Neural cell (in vitro differentiated cells): Measurements from ENCODE around the gene SIAE. TPM values are rescaled to one million over a fixed set of nuclear protein-coding genes. Genes with fewer than 3 reads are reported as not detected.

Source experiments
- H2AFZ ChIP-seq: fragments of 200-600, 300-800 bp; sonication (generic), shearing (Covaris generic); 2 replicates; pipeline ENCODE4 v1.6.0; 2014; ENCODE audit warnings: low read depth, mild to moderate bottlenecking, antibody characterized with exemption, low read length, moderate library complexity
- H3F3A ChIP-seq: fragments of 200-600 bp; shearing (Covaris generic); 2 replicates; pipeline ENCODE4 v1.6.1; 2016; ENCODE audit warnings: mild to moderate bottlenecking, moderate library complexity, mixed read lengths, antibody characterized with exemption, low read length; ENCODE audit not compliant: insufficient read depth, poor library complexity, severe bottlenecking
- H3K27ac ChIP-seq: fragments of 200-600, 300-800 bp; sonication (generic), shearing (Covaris generic); 2 replicates; pipeline ENCODE4 v1.5.1; 2014; ENCODE audit warnings: mild to moderate bottlenecking, low read length, moderate library complexity
- H3K27me3 ChIP-seq: fragments of 300-800, 200-600 bp; sonication (generic), shearing (Covaris generic); 2 replicates; pipeline ENCODE4 v1.6.0; 2014; ENCODE audit warnings: mild to moderate bottlenecking, low read depth, low read length, moderate library complexity; ENCODE audit not compliant: insufficient read depth
- H3K36me3 ChIP-seq: fragments of 300-800, 200-600 bp; sonication (generic), shearing (Covaris generic); 2 replicates; pipeline ENCODE4 v1.5.1; 2014; ENCODE audit warnings: mild to moderate bottlenecking, antibody characterized with exemption, low read length, moderate library complexity; ENCODE audit not compliant: insufficient read depth
- H3K4me2 ChIP-seq: fragments of 300-800, 200-600 bp; sonication (generic), shearing (Covaris generic); 2 replicates; pipeline ENCODE4 v1.6.0; 2014; ENCODE audit warnings: mild to moderate bottlenecking, low read length
- H3K4me3 ChIP-seq: fragments of 300-800, 200-600 bp; sonication (generic), shearing (Covaris generic); 2 replicates; pipeline ENCODE4 v1.5.1; 2014; ENCODE audit warnings: mild to moderate bottlenecking, low read length, moderate library complexity
- H3K79me2 ChIP-seq: fragments of 200-600 bp; shearing (Covaris generic); replicated peaks from 2 replicates; pipeline ENCODE4 v1.6.0; 2014; ENCODE audit warnings: mild to moderate bottlenecking, low read length, moderate library complexity; ENCODE audit not compliant: insufficient read depth
- H3K9ac ChIP-seq: fragments of 300-800, 200-600 bp; sonication (generic), shearing (Covaris generic); 2 replicates; pipeline ENCODE4 v1.6.1; 2016; ENCODE audit warnings: mild to moderate bottlenecking, low read length, mixed read lengths
- H3K9me2 ChIP-seq: fragments of 200-600 bp; shearing (Covaris generic); 2 replicates; pipeline ENCODE4 v1.6.1; 2016; ENCODE audit warnings: mild to moderate bottlenecking, low read length, mixed read lengths; ENCODE audit not compliant: insufficient read depth
- H3K9me3 ChIP-seq: fragments of 200-600, 300-800 bp; sonication (generic), shearing (Covaris generic); 2 replicates; pipeline ENCODE4 v1.6.1; 2016; ENCODE audit warnings: mild to moderate bottlenecking, mixed run types, low read length, moderate library complexity, mixed read lengths
- H4K20me1 ChIP-seq: fragments of 200-600 bp; shearing (Covaris generic); 2 replicates; pipeline ENCODE4 v1.6.1; 2016; ENCODE audit warnings: mild to moderate bottlenecking, mixed run types; ENCODE audit not compliant: insufficient read depth
- EP300 ChIP-seq: fragments of 450-650 bp; conservative IDR thresholded peaks from 2 replicates; pipeline ENCODE4 v1.6.1; 2014; ENCODE audit warnings: antibody characterized with exemption, mild to moderate bottlenecking, moderate library complexity; ENCODE audit not compliant: poor library complexity, severe bottlenecking
- EZH2 ChIP-seq: fragments of 200-600, 300-800 bp; shearing (Covaris generic), sonication (generic); IDR thresholded peaks from 2 replicates; pipeline ENCODE4 v1.6.1; 2014; ENCODE audit warnings: antibody characterized with exemption, low read length, borderline replicate concordance, mild to moderate bottlenecking; ENCODE audit not compliant: insufficient read depth, poor library complexity, severe bottlenecking
- MXI1 ChIP-seq: fragments of 450-650 bp; conservative IDR thresholded peaks from 2 replicates; pipeline ENCODE4 v1.6.1; 2014; ENCODE audit warnings: antibody characterized with exemption, mild to moderate bottlenecking; ENCODE audit not compliant: poor library complexity, severe bottlenecking
- POLR2AphosphoS5 ChIP-seq: IDR thresholded peaks from 2 replicates; pipeline ENCODE4 v1.6.1; 2012
- RAD21 ChIP-seq: fragments of 450-650 bp; conservative IDR thresholded peaks from 2 replicates; pipeline ENCODE4 v1.6.1; 2014; ENCODE audit warnings: antibody characterized with exemption, mild to moderate bottlenecking, moderate library complexity
- SMC3 ChIP-seq: fragments of 450-650 bp; conservative IDR thresholded peaks from 2 replicates; pipeline ENCODE4 v1.6.1; 2014; ENCODE audit warnings: antibody characterized with exemption, mild to moderate bottlenecking, moderate library complexity; ENCODE audit not compliant: poor library complexity
- TAF1 ChIP-seq: IDR thresholded peaks from 2 replicates; pipeline ENCODE4 v1.6.1; 2012; ENCODE audit warnings: low read depth
- polyA plus RNA-seq: library from polyadenylated mRNA; depleted of rRNA; stranded (reverse); fragments of >200 nt; gene quantifications from 2 replicates; pipeline ENCODE4 v1.2.3, GENCODE V29; 2014
- TF ChIP-seq, protein P1 (sequence below): fragments of 450-650 bp; IDR thresholded peaks from 2 replicates; pipeline ENCODE4 v1.5.1; 2014; ENCODE audit warnings: antibody characterized with exemption, mild to moderate bottlenecking, moderate library complexity; ENCODE audit not compliant: poor library complexity, severe bottlenecking
- TF ChIP-seq, protein P2 (sequence below): IDR thresholded peaks from 2 replicates; pipeline ENCODE4 v1.6.1; 2012; ENCODE audit warnings: borderline replicate concordance

The SIAE gene
- polyA plus RNA-seq, 1 donor from 2014 or later: 4.0 TPM

DNA sequence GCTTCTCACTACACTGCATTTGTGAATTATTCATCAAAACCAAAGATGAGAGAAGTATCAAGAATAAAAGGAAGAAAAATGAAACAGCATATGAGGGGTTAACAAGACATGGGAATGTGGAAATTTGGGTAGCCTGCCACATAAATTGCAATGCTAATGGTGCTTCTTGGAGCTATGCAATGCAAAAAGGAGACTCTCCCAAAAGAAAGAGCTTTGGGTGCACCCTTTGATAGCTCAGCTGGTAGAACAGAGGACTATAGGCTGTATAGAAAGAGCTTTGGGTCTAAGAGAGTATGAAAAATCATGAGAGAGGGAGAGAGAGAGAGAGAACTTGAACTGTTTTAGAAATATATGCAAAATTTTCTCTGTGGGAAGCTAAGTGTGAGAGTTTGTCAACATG is 26.5 kb upstream of the SIAE start:
- Histone ChIP-seq H2AFZ (no peak overlapping the region), H3K9me3 (peaks cover 3% of the 10 kb centered on the region), H4K20me1 (no peaks in the 10 kb centered on the region), H3K4me2 (no peak overlapping the region), H3K36me3 (no peaks in the 10 kb centered on the region), H3K9ac (no peak overlapping the region), H3K79me2 (no peaks in the 10 kb centered on the region), H3K27ac (no peak overlapping the region), H3K4me3 (no peak overlapping the region), H3K27me3 (no peaks in the 10 kb centered on the region), H3K9me2 (no peaks in the 10 kb centered on the region), H3F3A (no peaks in the 10 kb centered on the region)
- TF ChIP-seq RAD21 (no peak), MXI1 (no peak), SMC3 (no peak), TAF1 (no peak), EZH2 (no peak)
- TF ChIP-seq, protein P1, sequence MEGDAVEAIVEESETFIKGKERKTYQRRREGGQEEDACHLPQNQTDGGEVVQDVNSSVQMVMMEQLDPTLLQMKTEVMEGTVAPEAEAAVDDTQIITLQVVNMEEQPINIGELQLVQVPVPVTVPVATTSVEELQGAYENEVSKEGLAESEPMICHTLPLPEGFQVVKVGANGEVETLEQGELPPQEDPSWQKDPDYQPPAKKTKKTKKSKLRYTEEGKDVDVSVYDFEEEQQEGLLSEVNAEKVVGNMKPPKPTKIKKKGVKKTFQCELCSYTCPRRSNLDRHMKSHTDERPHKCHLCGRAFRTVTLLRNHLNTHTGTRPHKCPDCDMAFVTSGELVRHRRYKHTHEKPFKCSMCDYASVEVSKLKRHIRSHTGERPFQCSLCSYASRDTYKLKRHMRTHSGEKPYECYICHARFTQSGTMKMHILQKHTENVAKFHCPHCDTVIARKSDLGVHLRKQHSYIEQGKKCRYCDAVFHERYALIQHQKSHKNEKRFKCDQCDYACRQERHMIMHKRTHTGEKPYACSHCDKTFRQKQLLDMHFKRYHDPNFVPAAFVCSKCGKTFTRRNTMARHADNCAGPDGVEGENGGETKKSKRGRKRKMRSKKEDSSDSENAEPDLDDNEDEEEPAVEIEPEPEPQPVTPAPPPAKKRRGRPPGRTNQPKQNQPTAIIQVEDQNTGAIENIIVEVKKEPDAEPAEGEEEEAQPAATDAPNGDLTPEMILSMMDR: no peak

- no peaks in the 10 kb centered on the region for H3K36me3 ChIP-seq
- no peaks in the 10 kb centered on the region for H3K79me2 ChIP-seq
- no peaks in the 10 kb centered on the region for H3K27me3 ChIP-seq
- no peaks in the 10 kb centered on the region for H3K9me2 ChIP-seq
- H3K4me2 ChIP-seq: no peak overlapping the region
- no peak overlapping the region for H3K4me3 ChIP-seq
- no peak overlapping the region for H3K27ac ChIP-seq
- H3K9me3 ChIP-seq: peaks cover 3% of the 10 kb centered on the region
- H3K9ac ChIP-seq: no peak overlapping the region
- H3F3A ChIP-seq: no peaks in the 10 kb centered on the region
- TF ChIP-seq SMC3 (no peak), EZH2 (no peak), EP300 (no peak), TAF1 (no peak)
- no peak overlapping the region for H2AFZ ChIP-seq
- H4K20me1 ChIP-seq: no peaks in the 10 kb centered on the region
These were observed 26.0 kb upstream of the SIAE start for GRCh38 chr11:124699547-124699946.

DNA sequence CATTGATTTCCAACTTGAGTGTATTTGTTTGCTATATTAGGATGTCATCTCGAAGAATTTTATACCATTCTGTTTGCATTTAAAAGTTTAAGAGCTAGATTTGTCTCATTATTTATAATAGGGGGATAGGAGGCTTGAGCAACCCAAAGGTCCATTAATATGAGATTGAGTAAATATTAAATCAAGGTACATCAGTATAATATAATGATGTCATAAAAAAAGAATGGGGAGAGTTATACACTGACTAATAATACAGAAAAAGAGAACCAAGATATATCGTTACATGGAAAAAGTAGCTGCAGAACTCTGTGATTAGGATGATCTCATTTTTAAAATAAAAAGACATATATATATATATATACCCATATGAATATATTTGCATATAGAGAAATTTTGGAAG is 19.6 kb upstream of the SIAE start:
- Histone ChIP-seq H3K79me2 (no peaks in the 10 kb centered on the region), H3K27ac (no peak overlapping the region), H4K20me1 (no peaks in the 10 kb centered on the region), H3K9me2 (no peaks in the 10 kb centered on the region), H3K36me3 (no peaks in the 10 kb centered on the region), H2AFZ (no peak overlapping the region), H3F3A (no peaks in the 10 kb centered on the region), H3K4me3 (no peak overlapping the region), H3K27me3 (no peaks in the 10 kb centered on the region), H3K9me3 (no peaks in the 10 kb centered on the region), H3K4me2 (no peak overlapping the region), H3K9ac (no peak overlapping the region)
- TF ChIP-seq TAF1 (no peak), POLR2AphosphoS5 (no peak), SMC3 (no peak), MXI1 (no peak), RAD21 (no peak), EZH2 (no peak), EP300 (no peak)
- TF ChIP-seq, protein P2, sequence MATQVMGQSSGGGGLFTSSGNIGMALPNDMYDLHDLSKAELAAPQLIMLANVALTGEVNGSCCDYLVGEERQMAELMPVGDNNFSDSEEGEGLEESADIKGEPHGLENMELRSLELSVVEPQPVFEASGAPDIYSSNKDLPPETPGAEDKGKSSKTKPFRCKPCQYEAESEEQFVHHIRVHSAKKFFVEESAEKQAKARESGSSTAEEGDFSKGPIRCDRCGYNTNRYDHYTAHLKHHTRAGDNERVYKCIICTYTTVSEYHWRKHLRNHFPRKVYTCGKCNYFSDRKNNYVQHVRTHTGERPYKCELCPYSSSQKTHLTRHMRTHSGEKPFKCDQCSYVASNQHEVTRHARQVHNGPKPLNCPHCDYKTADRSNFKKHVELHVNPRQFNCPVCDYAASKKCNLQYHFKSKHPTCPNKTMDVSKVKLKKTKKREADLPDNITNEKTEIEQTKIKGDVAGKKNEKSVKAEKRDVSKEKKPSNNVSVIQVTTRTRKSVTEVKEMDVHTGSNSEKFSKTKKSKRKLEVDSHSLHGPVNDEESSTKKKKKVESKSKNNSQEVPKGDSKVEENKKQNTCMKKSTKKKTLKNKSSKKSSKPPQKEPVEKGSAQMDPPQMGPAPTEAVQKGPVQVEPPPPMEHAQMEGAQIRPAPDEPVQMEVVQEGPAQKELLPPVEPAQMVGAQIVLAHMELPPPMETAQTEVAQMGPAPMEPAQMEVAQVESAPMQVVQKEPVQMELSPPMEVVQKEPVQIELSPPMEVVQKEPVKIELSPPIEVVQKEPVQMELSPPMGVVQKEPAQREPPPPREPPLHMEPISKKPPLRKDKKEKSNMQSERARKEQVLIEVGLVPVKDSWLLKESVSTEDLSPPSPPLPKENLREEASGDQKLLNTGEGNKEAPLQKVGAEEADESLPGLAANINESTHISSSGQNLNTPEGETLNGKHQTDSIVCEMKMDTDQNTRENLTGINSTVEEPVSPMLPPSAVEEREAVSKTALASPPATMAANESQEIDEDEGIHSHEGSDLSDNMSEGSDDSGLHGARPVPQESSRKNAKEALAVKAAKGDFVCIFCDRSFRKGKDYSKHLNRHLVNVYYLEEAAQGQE: no peak
- TF ChIP-seq, protein P1: no peak
